Loucy (cell line): ENCODE data around the gene DNAH9.

Experiments used
- H2AFZ ChIP-seq: fragments of 200-600 bp; sonication (generic); 2 replicates; pipeline ENCODE4 v1.6.0; 2016; ENCODE audit warnings: antibody characterized with exemption, mild to moderate bottlenecking, low read length, moderate library complexity
- H3F3A ChIP-seq: fragments of 200-600 bp; 2 replicates; pipeline ENCODE4 v1.6.0; 2016; ENCODE audit warnings: antibody characterized with exemption, low read depth, mild to moderate bottlenecking
- H3K27me3 ChIP-seq: fragments of 200-600 bp; sonication (generic); 2 replicates; pipeline ENCODE4 v1.6.1; 2014; ENCODE audit warnings: low read length, mild to moderate bottlenecking; ENCODE audit not compliant: insufficient read depth, poor library complexity, severe bottlenecking
- H3K36me3 ChIP-seq: fragments of 200-600 bp; sonication (generic); 2 replicates; pipeline ENCODE4 v1.6.1; 2016; ENCODE audit warnings: low read length; ENCODE audit not compliant: insufficient read depth
- H3K4me1 ChIP-seq: fragments of 200-600 bp; sonication (generic); 2 replicates; pipeline ENCODE4 v1.5.1; 2014; ENCODE audit warnings: low read length, mild to moderate bottlenecking; ENCODE audit not compliant: insufficient read depth, poor library complexity, severe bottlenecking
- H3K4me2 ChIP-seq: fragments of 200-600 bp; sonication (generic); 2 replicates; pipeline ENCODE4 v1.6.0; 2014; ENCODE audit warnings: antibody characterized with exemption, low read length, low read depth, mild to moderate bottlenecking; ENCODE audit not compliant: poor library complexity, severe bottlenecking
- H3K4me3 ChIP-seq: fragments of 200-600 bp; sonication (generic); 2 replicates; pipeline ENCODE4 v1.5.1; 2014; ENCODE audit warnings: low read length, mild to moderate bottlenecking, mixed read lengths; ENCODE audit not compliant: poor library complexity, severe bottlenecking
- H3K79me2 ChIP-seq: fragments of 200-600 bp; sonication (generic); 2 replicates; pipeline ENCODE4 v1.6.1; 2014; ENCODE audit warnings: low read length; ENCODE audit not compliant: insufficient read depth
- H3K9ac ChIP-seq: fragments of 200-600 bp; sonication (generic); 2 replicates; pipeline ENCODE4 v1.6.0; 2014; ENCODE audit warnings: mild to moderate bottlenecking, low read depth, low read length, moderate library complexity; ENCODE audit not compliant: poor library complexity, severe bottlenecking
- H3K9me2 ChIP-seq: fragments of 200-600 bp; sonication (generic); replicated peaks from 2 replicates; pipeline ENCODE4 v1.6.1; 2016; ENCODE audit warnings: low read depth, low read length, mixed read lengths
- H3K9me3 ChIP-seq: fragments of 200-600 bp; sonication (generic); 2 replicates; pipeline ENCODE4 v1.6.1; 2014; ENCODE audit warnings: mild to moderate bottlenecking, antibody characterized with exemption, low read length, low read depth; ENCODE audit not compliant: insufficient read depth
- H4K20me1 ChIP-seq: fragments of 200-600 bp; sonication (generic); 2 replicates; pipeline ENCODE4 v1.6.0; 2014; ENCODE audit warnings: antibody characterized with exemption, low read length, mild to moderate bottlenecking; ENCODE audit not compliant: insufficient read depth, poor library complexity, severe bottlenecking
- EZH2phosphoT487 ChIP-seq: fragments of 200-600 bp; IDR thresholded peaks from 2 replicates; pipeline ENCODE4 v1.6.1; 2018; ENCODE audit warnings: antibody characterized with exemption, mild to moderate bottlenecking, moderate library complexity, borderline replicate concordance
- TF ChIP-seq, protein P1 (sequence below): fragments of 200-600 bp; sonication (generic); conservative IDR thresholded peaks from 2 replicates; pipeline ENCODE4 v1.5.1; 2014; ENCODE audit warnings: mild to moderate bottlenecking, antibody characterized with exemption, low read length

DNAH9 gene

DNA sequence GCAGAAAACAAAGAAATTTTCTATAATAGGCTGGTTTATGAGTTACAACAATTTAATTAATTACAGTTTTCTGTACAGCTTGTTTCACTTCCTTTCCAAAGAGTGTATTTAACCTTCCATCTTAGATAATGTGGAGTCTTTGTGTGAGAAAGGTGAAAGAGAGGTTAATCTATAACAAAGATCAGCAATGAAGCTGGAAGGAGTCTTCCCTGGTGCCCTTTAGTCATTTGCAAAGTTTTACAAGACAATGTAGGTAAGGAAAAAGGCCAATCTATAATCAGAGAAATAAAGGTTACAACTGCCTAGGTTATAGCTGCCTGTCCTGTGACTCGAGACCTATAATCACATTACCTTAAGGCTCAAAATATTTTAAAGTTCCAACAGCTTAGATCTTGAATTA lies 257.0 kb downstream of the DNAH9 start:
- no peaks in the 10 kb centered on the region for H3K4me1 ChIP-seq
- TF ChIP-seq, protein P1, sequence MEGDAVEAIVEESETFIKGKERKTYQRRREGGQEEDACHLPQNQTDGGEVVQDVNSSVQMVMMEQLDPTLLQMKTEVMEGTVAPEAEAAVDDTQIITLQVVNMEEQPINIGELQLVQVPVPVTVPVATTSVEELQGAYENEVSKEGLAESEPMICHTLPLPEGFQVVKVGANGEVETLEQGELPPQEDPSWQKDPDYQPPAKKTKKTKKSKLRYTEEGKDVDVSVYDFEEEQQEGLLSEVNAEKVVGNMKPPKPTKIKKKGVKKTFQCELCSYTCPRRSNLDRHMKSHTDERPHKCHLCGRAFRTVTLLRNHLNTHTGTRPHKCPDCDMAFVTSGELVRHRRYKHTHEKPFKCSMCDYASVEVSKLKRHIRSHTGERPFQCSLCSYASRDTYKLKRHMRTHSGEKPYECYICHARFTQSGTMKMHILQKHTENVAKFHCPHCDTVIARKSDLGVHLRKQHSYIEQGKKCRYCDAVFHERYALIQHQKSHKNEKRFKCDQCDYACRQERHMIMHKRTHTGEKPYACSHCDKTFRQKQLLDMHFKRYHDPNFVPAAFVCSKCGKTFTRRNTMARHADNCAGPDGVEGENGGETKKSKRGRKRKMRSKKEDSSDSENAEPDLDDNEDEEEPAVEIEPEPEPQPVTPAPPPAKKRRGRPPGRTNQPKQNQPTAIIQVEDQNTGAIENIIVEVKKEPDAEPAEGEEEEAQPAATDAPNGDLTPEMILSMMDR = no peak
- TF ChIP-seq EZH2phosphoT487 = no peak
- no peak overlapping the region for H2AFZ ChIP-seq
- H3K79me2 ChIP-seq = no peaks in the 10 kb centered on the region
- no peaks in the 10 kb centered on the region for H3K9me2 ChIP-seq
- H3K9ac ChIP-seq = no peak overlapping the region
- no peak overlapping the region for H3K4me2 ChIP-seq
- no peak overlapping the region for H3K4me3 ChIP-seq
- H3K36me3 ChIP-seq = no peaks in the 10 kb centered on the region
- H3K27me3 ChIP-seq = no peaks in the 10 kb centered on the region
- H4K20me1 ChIP-seq = no peaks in the 10 kb centered on the region
- H3F3A ChIP-seq = no peaks in the 10 kb centered on the region
- peaks cover 4% of the 10 kb centered on the region; the same call in 1 of the 2 replicates for H3K9me3 ChIP-seq

DNA sequence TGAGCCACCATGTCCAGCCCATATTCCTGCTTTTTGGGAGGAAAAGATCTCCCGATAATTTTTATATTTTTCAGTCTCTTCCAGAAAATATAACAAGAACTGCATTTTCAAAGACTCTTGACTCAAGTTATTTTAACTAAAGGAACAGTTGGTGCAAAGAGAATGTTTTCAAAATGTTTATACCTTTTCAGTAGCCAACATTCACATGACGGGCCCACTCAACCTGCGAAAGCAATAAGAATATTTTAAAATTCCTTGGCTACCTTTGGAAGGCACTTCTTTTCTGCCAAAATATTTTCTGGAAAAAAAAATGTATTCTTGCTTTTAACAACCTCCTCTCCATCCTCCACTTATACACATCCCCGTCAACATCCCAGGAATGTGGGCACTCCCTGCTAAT lies 258.7 kb downstream of the DNAH9 start:
- no peaks in the 10 kb centered on the region for H3K9me2 ChIP-seq
- H3F3A ChIP-seq = no peaks in the 10 kb centered on the region
- H2AFZ ChIP-seq = no peak overlapping the region
- H3K9ac ChIP-seq = no peak overlapping the region
- no peak overlapping the region for H3K4me2 ChIP-seq
- H4K20me1 ChIP-seq = no peaks in the 10 kb centered on the region
- H3K4me3 ChIP-seq = no peak overlapping the region
- TF ChIP-seq, protein P1 = no peak
- no peak for TF ChIP-seq EZH2phosphoT487
- H3K4me1 ChIP-seq = no peaks in the 10 kb centered on the region
- no peaks in the 10 kb centered on the region for H3K36me3 ChIP-seq
- H3K27me3 ChIP-seq = no peaks in the 10 kb centered on the region
- no peaks in the 10 kb centered on the region for H3K79me2 ChIP-seq
- peaks cover 4% of the 10 kb centered on the region; the same call in 1 of the 2 replicates for H3K9me3 ChIP-seq

DNA sequence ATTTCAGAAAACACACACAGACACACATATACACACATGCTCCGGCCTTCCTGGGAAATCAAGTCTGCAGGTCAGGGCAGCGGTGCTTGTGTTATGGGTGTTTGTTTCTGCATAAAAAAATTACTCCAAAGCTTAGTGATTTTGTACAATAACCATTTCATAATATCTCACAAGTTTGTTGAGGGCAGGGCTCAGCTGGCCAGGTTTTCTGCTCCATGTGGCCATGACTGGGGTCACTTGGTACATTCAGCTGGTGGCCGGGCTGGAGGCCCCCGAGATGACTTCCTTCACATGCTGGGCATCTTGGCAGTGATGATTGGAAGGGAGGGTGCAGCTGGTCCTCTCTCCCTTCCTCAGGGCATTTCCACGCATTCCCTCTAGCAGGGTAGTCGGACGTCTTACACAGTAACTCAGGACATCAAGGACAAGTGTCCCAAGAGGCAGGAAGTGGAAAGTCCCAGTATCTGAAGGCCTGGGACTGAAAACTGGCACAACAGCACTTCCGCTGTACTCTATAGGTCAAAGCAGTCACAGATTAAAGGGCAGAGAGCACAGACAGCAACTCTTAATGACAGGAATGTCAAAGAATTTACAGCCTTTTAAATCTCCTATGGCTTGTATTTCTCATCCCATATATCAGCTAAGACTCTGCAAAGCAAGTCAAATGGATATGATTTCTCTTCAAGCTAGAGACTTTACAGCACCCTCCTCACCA lies 271.6 kb downstream of the DNAH9 start:
- Histone ChIP-seq H3K4me3 (no peak overlapping the region), H3K9me2 (no peaks in the 10 kb centered on the region), H3K79me2 (no peaks in the 10 kb centered on the region), H3K9me3 (peaks cover 3% of the 10 kb centered on the region; the same call in 1 of the 2 replicates), H3K4me1 (no peaks in the 10 kb centered on the region), H3K36me3 (no peaks in the 10 kb centered on the region), H3F3A (no peaks in the 10 kb centered on the region), H3K9ac (no peak overlapping the region), H4K20me1 (no peaks in the 10 kb centered on the region), H3K4me2 (no peak overlapping the region), H3K27me3 (no peaks in the 10 kb centered on the region), H2AFZ (no peak overlapping the region)
- TF ChIP-seq, protein P1 = no peak
- no peak for TF ChIP-seq EZH2phosphoT487
